Activated B cell treated with CpG ODN at 0.5 μM for 24 hours (primary cell): Measurements from ENCODE around the gene KDM1A. TPM values are rescaled to one million over a fixed set of nuclear protein-coding genes. Genes with fewer than 3 reads are reported as not detected.
A peak's percentile ranks its signal among the peaks of the same experiment; 100 is the strongest.
"Not testable (repeated sequence)": the region's sequence is repeated elsewhere in the genome, so short reads cannot be mapped to it uniquely, and the experiment has no call there.

ENCODE experiments used
- ATAC-seq: fragments of 200-7000 bp; cut with Tn5 transposase; one replicate; pipeline ENCODE4 v1.10.0; 2021; ENCODE audit warnings: low read depth, mild to moderate bottlenecking, moderate library complexity
- CTCF ChIA-PET: fragments of 350-600 bp; sonication (Branson Sonifier 250); formaldehyde crosslinking; loops from one replicate; lab custom pipeline; 2021; ENCODE audit warnings: antibody characterized with exemption; lab: Charles Lee
- POLR2A ChIA-PET: fragments of 350-600 bp; sonication (Branson Sonifier 250); formaldehyde crosslinking; loops from one replicate; lab custom pipeline; 2021; ENCODE audit warnings: antibody characterized with exemption; lab: Charles Lee
- DNase-seq: peaks from one replicate; pipeline ENCODE4 v3.0.0; 2022
- H3K27ac Mint-ChIP-seq: one replicate; pipeline ENCODE4 v1.8.0; 2020; ENCODE audit warnings: mixed read lengths
- H3K27me3 Mint-ChIP-seq: one replicate; pipeline ENCODE4 v1.8.0; 2021; ENCODE audit warnings: mixed read lengths
- H3K36me3 Mint-ChIP-seq: one replicate; pipeline ENCODE4 v1.8.0; 2021; ENCODE audit warnings: low read depth, mixed read lengths
- H3K4me1 Mint-ChIP-seq: one replicate; pipeline ENCODE4 v1.8.0; 2021; ENCODE audit warnings: mixed read lengths
- H3K4me3 Mint-ChIP-seq: one replicate; pipeline ENCODE4 v1.8.0; 2020; ENCODE audit warnings: mild to moderate bottlenecking, mixed read lengths
- H3K9me3 Mint-ChIP-seq: one replicate; pipeline ENCODE4 v1.8.0; 2020; ENCODE audit warnings: mixed read lengths
- intact Hi-C: fragments of 100-400 bp; cut with micrococcal nuclease; formaldehyde crosslinking; loops from one replicate; pipeline ENCODE4 v1.15.1; 2024
- total RNA-seq: library from RNA; stranded (reverse); gene quantifications from 2 replicates; pipeline ENCODE4 v1.2.3, GENCODE V29; 2022
- TF ChIP-seq, protein P1 (sequence below): fragments of 200-600 bp; IDR thresholded peaks from one replicate; pipeline ENCODE4 v1.8.0; 2022; ENCODE audit warnings: antibody characterized with exemption, mild to moderate bottlenecking

Gene KDM1A
- total RNA-seq, 1 donor from 2014 or later, result 41.5 TPM

DNA sequence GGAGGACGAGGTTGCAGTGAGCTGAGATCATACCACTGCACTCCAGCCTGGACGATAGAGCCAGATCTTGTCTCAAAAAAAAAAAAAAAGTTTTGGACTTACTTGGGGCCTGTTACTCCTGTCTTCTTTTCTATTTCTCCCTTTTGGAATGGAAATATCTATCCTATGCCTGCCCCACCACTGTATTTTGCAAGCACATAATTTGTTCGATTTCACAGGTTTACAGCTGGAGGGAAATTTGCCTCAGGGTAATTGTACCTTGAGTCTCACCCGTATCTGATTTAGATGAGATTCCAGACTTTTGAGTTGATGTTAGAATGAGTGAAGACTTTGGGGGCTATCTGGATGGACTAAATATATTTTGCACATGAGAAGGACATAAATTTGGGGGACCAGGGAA, 12.2 kb upstream of the KDM1A start:
- H3K36me3 Mint-ChIP-seq, result no peaks in the 10 kb centered on the region
- DNase-seq (no peak), ATAC-seq (no peak)
- TF ChIP-seq, protein P1, sequence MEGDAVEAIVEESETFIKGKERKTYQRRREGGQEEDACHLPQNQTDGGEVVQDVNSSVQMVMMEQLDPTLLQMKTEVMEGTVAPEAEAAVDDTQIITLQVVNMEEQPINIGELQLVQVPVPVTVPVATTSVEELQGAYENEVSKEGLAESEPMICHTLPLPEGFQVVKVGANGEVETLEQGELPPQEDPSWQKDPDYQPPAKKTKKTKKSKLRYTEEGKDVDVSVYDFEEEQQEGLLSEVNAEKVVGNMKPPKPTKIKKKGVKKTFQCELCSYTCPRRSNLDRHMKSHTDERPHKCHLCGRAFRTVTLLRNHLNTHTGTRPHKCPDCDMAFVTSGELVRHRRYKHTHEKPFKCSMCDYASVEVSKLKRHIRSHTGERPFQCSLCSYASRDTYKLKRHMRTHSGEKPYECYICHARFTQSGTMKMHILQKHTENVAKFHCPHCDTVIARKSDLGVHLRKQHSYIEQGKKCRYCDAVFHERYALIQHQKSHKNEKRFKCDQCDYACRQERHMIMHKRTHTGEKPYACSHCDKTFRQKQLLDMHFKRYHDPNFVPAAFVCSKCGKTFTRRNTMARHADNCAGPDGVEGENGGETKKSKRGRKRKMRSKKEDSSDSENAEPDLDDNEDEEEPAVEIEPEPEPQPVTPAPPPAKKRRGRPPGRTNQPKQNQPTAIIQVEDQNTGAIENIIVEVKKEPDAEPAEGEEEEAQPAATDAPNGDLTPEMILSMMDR, result no peak
- intact Hi-C loops, result no loop called here
- CTCF ChIA-PET, result interaction anchor here (0.7 kb wide), 1 partner anchor 796 kb away, joined by 4 read pairs; no protein-coding TSS in a partner anchor
- no peak overlapping the region for H3K4me3 Mint-ChIP-seq
- no peaks in the 10 kb centered on the region for H3K9me3 Mint-ChIP-seq
- no peak overlapping the region for H3K27ac Mint-ChIP-seq
- peaks cover 3% of the 10 kb centered on the region for H3K4me1 Mint-ChIP-seq
- H3K27me3 Mint-ChIP-seq, result peaks cover 4% of the 10 kb centered on the region
- POLR2A ChIA-PET, result no interaction called here

DNA sequence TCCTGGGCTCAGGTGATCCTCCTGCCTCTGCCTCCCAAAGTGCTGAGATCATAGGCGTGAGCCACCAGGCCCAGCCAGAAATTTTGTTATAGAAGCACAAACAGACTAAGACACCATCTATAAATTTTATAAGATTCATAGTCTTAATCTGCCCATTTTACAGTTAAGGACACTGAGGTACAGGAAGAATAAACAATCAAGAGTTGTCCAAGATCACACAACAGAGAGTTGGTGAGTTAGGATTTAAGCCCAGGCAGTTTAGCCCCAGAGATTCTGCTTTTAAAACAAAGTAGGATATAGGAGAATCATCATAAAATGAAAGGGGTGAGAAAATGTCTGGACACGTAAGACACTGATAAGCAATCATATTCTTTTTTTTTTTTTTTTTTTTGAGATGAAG, 10.4 kb upstream of the KDM1A start:
- ChIA-PET CTCF (no interaction called here), POLR2A (no interaction called here)
- Mint-ChIP-seq H3K9me3 (no peaks in the 10 kb centered on the region), H3K27me3 (peaks cover 2% of the 10 kb centered on the region), H3K36me3 (no peaks in the 10 kb centered on the region), H3K4me1 (peaks cover 3% of the 10 kb centered on the region), H3K4me3 (no peak overlapping the region), H3K27ac (no peak overlapping the region)
- TF ChIP-seq, protein P1, result no peak
- intact Hi-C loops, result no loop called here
- DNase-seq, result no peak
- ATAC-seq, result no peak

DNA sequence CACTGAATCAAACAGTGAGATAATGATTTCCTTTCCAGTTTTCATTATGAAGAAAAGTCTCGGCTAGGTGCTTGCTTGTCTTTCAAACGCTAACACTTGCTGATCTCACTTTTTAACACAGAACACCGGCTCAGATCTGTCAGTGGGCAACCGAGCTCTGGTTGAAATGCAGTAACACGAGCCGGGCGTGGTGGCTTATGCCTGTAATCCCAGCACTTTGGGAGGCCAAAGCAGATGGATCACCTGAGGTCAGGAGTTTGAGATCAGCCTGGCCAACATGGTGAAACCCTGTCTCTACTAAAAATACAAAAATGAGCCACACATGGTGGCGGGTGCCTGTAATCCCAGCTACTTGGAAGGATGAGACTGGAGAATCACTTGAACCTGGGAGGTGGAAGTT, 9.2 kb upstream of the KDM1A start:
- CTCF ChIA-PET, H3K36me3 Mint-ChIP-seq, H3K27me3 Mint-ChIP-seq, H3K9me3 Mint-ChIP-seq, DNase-seq, intact Hi-C loops, POLR2A ChIA-PET, H3K4me3 Mint-ChIP-seq, H3K27ac Mint-ChIP-seq, H3K4me1 Mint-ChIP-seq, ATAC-seq: not testable (repeated sequence)

DNA sequence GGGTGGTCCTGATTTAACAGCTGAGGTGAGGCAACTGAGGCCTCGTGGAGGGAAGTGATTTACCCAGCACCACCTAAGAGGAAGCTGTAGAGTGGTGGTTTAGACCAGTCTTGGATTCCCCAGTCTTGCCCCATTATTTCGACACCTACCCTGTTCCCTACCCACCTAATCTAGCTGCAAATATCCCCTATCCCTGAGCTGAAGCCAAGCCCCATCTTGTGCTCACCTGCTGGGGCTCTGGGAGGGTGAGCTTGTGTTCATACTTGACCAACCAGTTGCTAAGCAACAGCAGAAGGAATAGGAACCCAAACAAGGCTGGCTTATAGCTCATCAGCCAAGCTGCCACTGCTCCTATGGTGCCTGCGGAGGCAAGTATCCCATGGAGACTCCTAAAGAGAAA, 5.6 kb upstream of the KDM1A start:
- Mint-ChIP-seq H3K27ac (no peak overlapping the region), H3K4me1 (peaks cover 9% of the 10 kb centered on the region), H3K4me3 (no peak overlapping the region), H3K27me3 (no peaks in the 10 kb centered on the region), H3K9me3 (no peaks in the 10 kb centered on the region), H3K36me3 (no peaks in the 10 kb centered on the region)
- no peak for DNase-seq
- ChIA-PET CTCF (interaction anchor here (1.1 kb wide), 1 partner anchor 171 kb away, joined by 4 read pairs; no protein-coding TSS in a partner anchor), POLR2A (no interaction called here)
- intact Hi-C loops, result no loop called here
- TF ChIP-seq, protein P1, result no peak
- no peak for ATAC-seq

DNA sequence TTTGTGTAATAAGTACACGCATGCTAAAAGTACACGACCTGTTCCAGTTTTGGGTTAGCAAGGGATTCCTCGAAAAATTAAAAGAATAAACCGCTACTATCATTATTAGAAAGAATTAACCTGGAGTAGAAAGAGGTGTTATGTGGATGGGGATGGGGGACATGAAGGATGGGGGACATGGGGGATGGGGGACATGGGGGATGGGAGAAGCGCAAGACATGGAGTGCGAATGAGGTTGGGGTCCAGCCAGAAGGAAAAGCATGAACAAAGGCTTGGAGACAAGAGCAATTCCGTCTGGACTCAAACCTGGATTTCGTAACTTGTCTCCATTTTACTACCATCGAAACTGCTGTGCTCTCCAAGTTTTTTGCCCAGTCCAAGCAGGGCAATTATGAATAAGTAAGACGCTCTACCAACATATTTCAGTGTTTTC, 591 bp upstream of the KDM1A start:
- Mint-ChIP-seq H3K9me3 (peaks cover 3% of the 10 kb centered on the region), H3K27me3 (no peaks in the 10 kb centered on the region), H3K27ac (peak overlapping the region; percentile 84), H3K4me3 (peak overlapping the region; percentile 93), H3K36me3 (peaks cover 7% of the 10 kb centered on the region), H3K4me1 (peaks cover 35% of the 10 kb centered on the region)
- CTCF ChIA-PET, result no interaction called here
- TF ChIP-seq, protein P1, result no peak
- no peak for DNase-seq
- POLR2A ChIA-PET, result interaction anchor here (0.6 to 1.0 kb wide), 4 partner anchors 19 to 347 kb away, joined by 3 to 7 read pairs (median 5); partner anchors contain the start of gene HNRNPR
- intact Hi-C loops, result loop anchor here (1.0 to 2.0 kb wide), 3 partner anchors 97 to 672 kb away; partner anchors contain the start of genes LUZP1 and RPL11
- no peak for ATAC-seq
